HG03280 (cell line): ENCODE measurements around the gene EIF5.

ENCODE experiments used
- ATAC-seq: cut with Tn5 transposase; IDR thresholded peaks from one replicate; pipeline ENCODE4 v1.9.1; 2021; ENCODE audit warnings: mild to moderate bottlenecking, moderate library complexity; ENCODE audit not compliant: unreplicated experiment

EIF5 gene

GRCh38 chr14:103391048-103391447, 57.0 kb downstream of the EIF5 start:
- no peak for ATAC-seq

DNA sequence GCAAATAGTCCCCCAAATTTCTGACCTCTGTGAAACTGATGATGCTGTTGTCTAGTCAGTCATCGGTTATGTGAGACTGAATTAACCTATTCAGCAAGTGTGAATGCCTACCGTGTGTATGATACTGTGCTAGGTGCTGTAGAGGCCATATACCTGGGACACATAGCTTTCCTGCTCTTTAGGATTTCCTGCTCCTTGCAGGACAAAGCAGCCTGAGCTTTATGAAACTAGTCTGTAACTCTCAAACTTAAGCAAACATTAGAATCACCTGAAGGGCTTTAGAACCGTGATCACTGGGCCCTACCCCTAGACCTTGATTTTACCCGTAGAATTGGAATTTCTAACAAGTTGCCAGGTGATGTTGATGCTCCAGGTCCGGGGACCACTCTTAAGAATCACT, 58.1 kb downstream of the EIF5 start:
- ATAC-seq, result no peak

DNA sequence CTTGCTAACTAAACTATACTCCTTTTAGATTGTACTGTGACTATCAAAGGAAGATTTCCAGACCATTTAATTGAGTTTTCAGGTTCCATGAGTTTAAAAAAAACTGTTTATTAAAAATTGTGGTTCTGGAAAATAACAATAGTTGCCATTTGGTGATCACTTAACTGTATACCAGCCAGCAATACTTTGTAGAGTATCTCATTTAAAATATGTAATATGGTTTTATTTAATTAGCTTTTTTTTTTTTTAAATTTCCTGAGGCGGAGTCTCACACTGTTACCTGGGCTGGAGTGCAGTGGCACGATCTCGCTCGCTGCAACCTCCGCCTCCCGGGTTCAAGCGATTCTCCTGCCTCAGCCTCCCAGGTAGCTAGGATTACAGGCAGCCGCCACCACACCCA, 58.5 kb downstream of the EIF5 start:
- ATAC-seq, result no peak

DNA sequence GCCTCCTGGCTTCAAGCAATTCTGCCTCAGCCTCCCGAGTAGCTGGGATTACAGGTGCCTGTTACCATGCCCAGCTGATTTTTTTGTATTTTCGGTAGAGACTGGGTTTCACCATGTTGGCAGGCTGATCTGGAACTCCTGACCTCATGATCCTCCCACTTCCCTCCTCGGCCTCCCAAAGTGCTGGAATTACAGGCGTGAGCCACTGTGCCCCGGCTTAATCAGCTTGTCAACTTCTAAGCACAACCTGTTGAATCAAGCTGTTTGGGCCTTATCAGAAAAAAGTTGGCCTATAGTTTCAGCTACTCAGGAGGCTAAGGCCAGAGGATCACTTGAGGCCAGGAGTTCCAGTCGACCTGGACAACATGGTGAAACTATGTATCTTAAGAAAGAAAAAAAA, 59.0 kb downstream of the EIF5 start:
- no peak for ATAC-seq

DNA sequence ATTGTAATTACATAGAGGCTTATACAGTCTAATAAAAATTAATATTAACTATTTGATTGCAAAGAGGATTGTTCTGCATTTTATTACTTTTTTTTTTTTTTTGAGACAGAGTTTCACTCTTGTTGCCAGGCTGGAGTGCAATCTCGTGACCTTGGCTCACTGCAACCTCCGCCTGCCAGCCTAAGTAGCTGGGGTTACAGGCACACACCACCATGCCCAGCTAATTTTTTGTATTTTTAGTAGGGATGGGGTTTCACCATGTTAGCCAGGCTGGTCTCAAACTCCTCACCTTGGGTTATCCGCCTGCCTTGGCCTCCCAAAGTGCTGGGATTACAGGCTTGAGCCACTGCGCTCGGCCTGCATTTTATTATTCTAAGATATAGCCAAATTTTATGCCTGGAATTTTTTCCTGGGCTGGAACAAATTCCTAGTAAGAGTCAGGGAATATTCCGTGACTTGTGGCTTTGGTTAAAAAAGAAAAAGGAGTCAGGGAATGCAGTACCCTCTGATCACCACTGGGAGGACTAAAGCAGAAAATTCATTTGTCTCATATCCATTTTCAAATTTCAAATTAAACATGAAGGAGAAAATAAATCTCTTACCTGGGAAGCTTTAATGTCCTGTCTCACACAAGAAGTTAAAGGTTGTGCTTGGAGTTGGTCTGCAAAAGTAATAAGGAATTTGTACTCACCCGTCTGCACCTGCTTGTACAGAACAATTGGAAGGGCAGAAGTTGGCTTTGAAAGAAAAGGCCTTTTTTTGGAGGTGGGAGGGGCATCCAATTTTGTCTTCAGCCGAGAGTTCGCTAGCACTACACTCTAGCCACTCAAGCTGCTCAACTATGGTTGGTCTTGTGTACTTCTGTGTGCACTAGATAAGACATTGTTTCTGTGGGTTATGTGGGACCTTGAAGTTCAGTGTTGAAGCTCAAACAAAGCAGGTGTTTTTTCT, 59.9 kb downstream of the EIF5 start:
- ATAC-seq, result no peak
